Activated T-cell treated with anti-CD3 and anti-CD28 coated beads, Interleukin-2, amount 50 U/mL, for 24 hours (primary cell): Measurements from ENCODE around the gene RNF146.
A peak's percentile ranks its signal among the peaks of the same experiment; 100 is the strongest.
"Not testable (repeated sequence)": the region's sequence is repeated elsewhere in the genome, so short reads cannot be mapped to it uniquely, and the experiment has no call there.

Experiments used
- DNase-seq: peaks from one replicate; pipeline ENCODE4 v3.0.0-alpha.2; 2020
- H3K27ac Mint-ChIP-seq: 2 replicates; pipeline ENCODE4 v1.8.0; 2020; ENCODE audit warnings: mild to moderate bottlenecking, mixed read lengths
- H3K27me3 Mint-ChIP-seq: 2 replicates; pipeline ENCODE4 v1.8.0; 2020; ENCODE audit warnings: mixed read lengths
- H3K36me3 Mint-ChIP-seq: 2 replicates; pipeline ENCODE4 v1.8.0; 2020; ENCODE audit warnings: low read depth, mixed read lengths
- H3K4me1 Mint-ChIP-seq: 2 replicates; pipeline ENCODE4 v1.8.0; 2020; ENCODE audit warnings: low read depth, mixed read lengths
- H3K4me3 Mint-ChIP-seq: 2 replicates; pipeline ENCODE4 v1.8.0; 2020; ENCODE audit warnings: mild to moderate bottlenecking, moderate library complexity, mixed read lengths
- H3K9me3 Mint-ChIP-seq: 2 replicates; pipeline ENCODE4 v1.8.0; 2020; ENCODE audit warnings: mixed read lengths

RNF146 gene

GRCh38 chr6:127266178-127266891 lies at the start of gene RNF146:
RNF146 (plus strand) TSS chr6:127266864; CDS start chr6:127280339, 13,475 bp downstream.
- Mint-ChIP-seq H3K4me3 (peak within 1 kb of the TSS; percentile 89), H3K36me3 (peaks cover 22% of the 10 kb centered on the region), H3K27ac (peak within 1 kb of the TSS; percentile 100), H3K9me3 (no peaks in the 10 kb centered on the region), H3K4me1 (peaks cover 32% of the 10 kb centered on the region), H3K27me3 (no peaks in the 10 kb centered on the region)
- peak; percentile 88 for DNase-seq

GRCh38 chr6:127219869-127220268 lies 46.8 kb upstream of the RNF146 start:
- peaks cover 50% of the 10 kb centered on the region for H3K27me3 Mint-ChIP-seq
- H3K36me3 Mint-ChIP-seq = no peaks in the 10 kb centered on the region
- H3K9me3 Mint-ChIP-seq = no peaks in the 10 kb centered on the region
- no peaks in the 10 kb centered on the region for H3K4me1 Mint-ChIP-seq
- no peak overlapping the region for H3K27ac Mint-ChIP-seq
- no peak for DNase-seq
- no peak overlapping the region for H3K4me3 Mint-ChIP-seq

GRCh38 chr6:127221201-127221600 lies 45.5 kb upstream of the RNF146 start:
- Mint-ChIP-seq H3K9me3 (no peaks in the 10 kb centered on the region), H3K27me3 (peaks cover 53% of the 10 kb centered on the region), H3K36me3 (no peaks in the 10 kb centered on the region), H3K4me3 (no peak overlapping the region), H3K27ac (no peak overlapping the region), H3K4me1 (no peaks in the 10 kb centered on the region)
- DNase-seq = no peak

GRCh38 chr6:127222418-127222817 lies 44.2 kb upstream of the RNF146 start:
- H3K27ac Mint-ChIP-seq = no peak overlapping the region
- H3K36me3 Mint-ChIP-seq = no peaks in the 10 kb centered on the region
- H3K9me3 Mint-ChIP-seq = no peaks in the 10 kb centered on the region
- H3K4me1 Mint-ChIP-seq = no peaks in the 10 kb centered on the region
- H3K4me3 Mint-ChIP-seq = no peak overlapping the region
- no peak for DNase-seq
- peaks cover 50% of the 10 kb centered on the region for H3K27me3 Mint-ChIP-seq

- peaks cover 46% of the 10 kb centered on the region for H3K27me3 Mint-ChIP-seq
- peaks cover 2% of the 10 kb centered on the region for H3K9me3 Mint-ChIP-seq
- no peak overlapping the region for H3K4me3 Mint-ChIP-seq
- H3K36me3 Mint-ChIP-seq = no peaks in the 10 kb centered on the region
- no peaks in the 10 kb centered on the region for H3K4me1 Mint-ChIP-seq
- H3K27ac Mint-ChIP-seq = no peak overlapping the region
- DNase-seq = no peak
These were observed 41.2 kb upstream of the RNF146 start for GRCh38 chr6:127225497-127225896.

GRCh38 chr6:127233819-127234218 lies 32.8 kb upstream of the RNF146 start:
- H3K4me3 Mint-ChIP-seq, H3K27ac Mint-ChIP-seq, DNase-seq, H3K36me3 Mint-ChIP-seq, H3K4me1 Mint-ChIP-seq, H3K9me3 Mint-ChIP-seq, H3K27me3 Mint-ChIP-seq: not testable (repeated sequence)

- Mint-ChIP-seq H3K27me3 (peaks cover 25% of the 10 kb centered on the region), H3K4me1 (no peaks in the 10 kb centered on the region)
These were observed 23.2 kb upstream of the RNF146 start for GRCh38 chr6:127243501-127243900.

GRCh38 chr6:127247114-127248096 lies 19.3 kb upstream of the RNF146 start:
- Mint-ChIP-seq H3K36me3 (no peaks in the 10 kb centered on the region), H3K4me1 (no peaks in the 10 kb centered on the region), H3K27ac (no peak overlapping the region), H3K4me3 (no peak overlapping the region), H3K9me3 (no peaks in the 10 kb centered on the region), H3K27me3 (peaks cover 16% of the 10 kb centered on the region)
- DNase-seq = no peak

More at GRCh38 chr6:127243501-127243900, 23.2 kb upstream of the RNF146 start:
- Mint-ChIP-seq H3K9me3 (no peaks in the 10 kb centered on the region), H3K4me3 (no peak overlapping the region), H3K27ac (no peak overlapping the region), H3K36me3 (no peaks in the 10 kb centered on the region)
- no peak for DNase-seq

GRCh38 chr6:127249621-127250020 lies 17.0 kb upstream of the RNF146 start:
- Mint-ChIP-seq H3K9me3 (no peaks in the 10 kb centered on the region), H3K4me3 (no peak overlapping the region), H3K36me3 (no peaks in the 10 kb centered on the region), H3K27me3 (peaks cover 19% of the 10 kb centered on the region), H3K4me1 (no peaks in the 10 kb centered on the region), H3K27ac (no peak overlapping the region)
- DNase-seq = no peak

GRCh38 chr6:127255286-127255685 lies 11.4 kb upstream of the RNF146 start:
- no peaks in the 10 kb centered on the region for H3K9me3 Mint-ChIP-seq
- no peak overlapping the region for H3K27ac Mint-ChIP-seq
- no peak for DNase-seq
- no peak overlapping the region for H3K4me3 Mint-ChIP-seq
- H3K4me1 Mint-ChIP-seq = no peaks in the 10 kb centered on the region
- peaks cover 21% of the 10 kb centered on the region for H3K27me3 Mint-ChIP-seq
- H3K36me3 Mint-ChIP-seq = no peaks in the 10 kb centered on the region

- no peak overlapping the region for H3K27ac Mint-ChIP-seq
- no peaks in the 10 kb centered on the region for H3K9me3 Mint-ChIP-seq
- no peak overlapping the region for H3K4me3 Mint-ChIP-seq
- no peak for DNase-seq
- peaks cover 14% of the 10 kb centered on the region for H3K27me3 Mint-ChIP-seq
- peaks cover 9% of the 10 kb centered on the region for H3K36me3 Mint-ChIP-seq
- H3K4me1 Mint-ChIP-seq = peaks cover 7% of the 10 kb centered on the region
These were observed 3.8 kb upstream of the RNF146 start for GRCh38 chr6:127262896-127263295.

GRCh38 chr6:127263481-127263880 lies 3.2 kb upstream of the RNF146 start:
- no peak overlapping the region for H3K4me3 Mint-ChIP-seq

GRCh38 chr6:127266892-127267645 lies 405 bp downstream of the RNF146 start:
- H3K9me3 Mint-ChIP-seq = no peaks in the 10 kb centered on the region
- peaks cover 26% of the 10 kb centered on the region for H3K36me3 Mint-ChIP-seq
- peak; percentile 77 for DNase-seq
- peak overlapping the region; percentile 89 for H3K4me3 Mint-ChIP-seq
- H3K27me3 Mint-ChIP-seq = no peaks in the 10 kb centered on the region
- H3K4me1 Mint-ChIP-seq = peaks cover 37% of the 10 kb centered on the region
- peak overlapping the region; percentile 100 for H3K27ac Mint-ChIP-seq

More at GRCh38 chr6:127263481-127263880, 3.2 kb upstream of the RNF146 start:
- H3K27ac Mint-ChIP-seq = no peak overlapping the region
- peaks cover 13% of the 10 kb centered on the region for H3K36me3 Mint-ChIP-seq
- H3K9me3 Mint-ChIP-seq = no peaks in the 10 kb centered on the region
- peaks cover 12% of the 10 kb centered on the region for H3K4me1 Mint-ChIP-seq
- DNase-seq = no peak
- peaks cover 14% of the 10 kb centered on the region for H3K27me3 Mint-ChIP-seq
